ENCODE measurements around the gene CXCL11.
A peak's percentile ranks its signal among the peaks of the same experiment; 100 is the strongest.
"Not testable (repeated sequence)": the region's sequence is repeated elsewhere in the genome, so short reads cannot be mapped to it uniquely, and the experiment has no call there.

CXCL11 gene

GRCh38 chr4:76000279-76000678 is 35.6 kb downstream of the CXCL11 start:
- no peak for DNase-seq (ENCODE audit: low read depth)

GRCh38 chr4:75998525-75999147 is 37.2 kb downstream of the CXCL11 start:
- DNase-seq (ENCODE audit: low read depth): not testable (repeated sequence)

- DNase-seq (ENCODE audit: low read depth): no peak
These were observed 37.9 kb downstream of the CXCL11 start for GRCh38 chr4:75997946-75998345.

GRCh38 chr4:75997081-75997480 is 38.8 kb downstream of the CXCL11 start:
- no peak for DNase-seq (ENCODE audit: low read depth)

GRCh38 chr4:75995727-75996126 is 40.1 kb downstream of the CXCL11 start:
- DNase-seq (ENCODE audit: low read depth): peak; percentile 53

GRCh38 chr4:75992462-75992861 is 43.4 kb downstream of the CXCL11 start:
- no peak for DNase-seq (ENCODE audit: low read depth)

- no peak for DNase-seq (ENCODE audit: low read depth)
These were observed 45.9 kb downstream of the CXCL11 start for GRCh38 chr4:75989846-75990528.

- DNase-seq (ENCODE audit: low read depth): peak; percentile 94
These were observed 50.8 kb downstream of the CXCL11 start for GRCh38 chr4:75985116-75985515.
